HepG2 (cell line): ENCODE measurements around the gene PERCC1. TPM values are rescaled to one million over a fixed set of nuclear protein-coding genes. Genes with fewer than 3 reads are reported as not detected.
A peak's percentile ranks its signal among the peaks of the same experiment; 100 is the strongest.

Experiments used
- ESRRA ChIP-seq: sonication (generic); formaldehyde crosslinking; IDR thresholded peaks from 2 replicates; pipeline ENCODE4 v1.5.1; 2020; ENCODE audit warnings: mild to moderate bottlenecking, low read depth, missing genetic modification reagents
- HDAC6 ChIP-seq: fragments of 200-600 bp; sonication (generic); IDR thresholded peaks from 2 replicates; pipeline ENCODE4 v1.7.0; 2017; ENCODE audit warnings: mild to moderate bottlenecking, antibody characterized with exemption, low read length, low read depth
- KLF15 ChIP-seq: sonication (generic); formaldehyde crosslinking; IDR thresholded peaks from 2 replicates; pipeline ENCODE4 v1.8.1; 2023; ENCODE audit warnings: borderline replicate concordance, mild to moderate bottlenecking, inconsistent platforms, missing genetic modification reagents, mixed read lengths
- MAFG ChIP-seq: sonication (generic); formaldehyde crosslinking; IDR thresholded peaks from 2 replicates; pipeline ENCODE4 v1.5.1; 2020; ENCODE audit warnings: mild to moderate bottlenecking, missing genetic modification reagents
- PAWR ChIP-seq: sonication (generic); formaldehyde crosslinking; IDR thresholded peaks from 2 replicates; pipeline ENCODE4 v1.4.0; 2020; ENCODE audit warnings: missing genetic modification reagents, mild to moderate bottlenecking, borderline replicate concordance
- PHF21A ChIP-seq: sonication (generic); formaldehyde crosslinking; IDR thresholded peaks from 2 replicates; pipeline ENCODE4 v1.5.0; 2020; ENCODE audit warnings: mild to moderate bottlenecking, missing genetic modification reagents
- TAF1 ChIP-seq: sonication (generic); formaldehyde crosslinking; IDR thresholded peaks from 2 replicates; pipeline ENCODE4 v1.4.0; 2020; ENCODE audit warnings: missing genetic modification reagents
- TARDBP ChIP-seq: sonication (generic); formaldehyde crosslinking; IDR thresholded peaks from 2 replicates; pipeline ENCODE4 v1.8.0; 2022; ENCODE audit warnings: mild to moderate bottlenecking, missing genetic modification reagents
- TOE1 ChIP-seq: sonication (generic); formaldehyde crosslinking; IDR thresholded peaks from 2 replicates; pipeline ENCODE4 v1.4.0; 2020; ENCODE audit warnings: mild to moderate bottlenecking, missing genetic modification reagents
- ZKSCAN5 ChIP-seq: sonication (generic); formaldehyde crosslinking; IDR thresholded peaks from 2 replicates; pipeline ENCODE4 v1.5.1; 2020; ENCODE audit warnings: mild to moderate bottlenecking, missing genetic modification reagents
- ZMYM3 ChIP-seq: sonication (generic); formaldehyde crosslinking; IDR thresholded peaks from 2 replicates; pipeline ENCODE4 v1.5.1; 2020; ENCODE audit warnings: mild to moderate bottlenecking, missing genetic modification reagents
- ZNF10 ChIP-seq: sonication (generic); formaldehyde crosslinking; IDR thresholded peaks from 2 replicates; pipeline ENCODE4 v1.4.0; 2020; ENCODE audit warnings: mild to moderate bottlenecking, low read depth, missing genetic modification reagents, borderline replicate concordance
- ZNF530 ChIP-seq: sonication (generic); formaldehyde crosslinking; IDR thresholded peaks from 2 replicates; pipeline ENCODE4 v1.5.0; 2020; ENCODE audit warnings: low read depth, mild to moderate bottlenecking, missing genetic modification reagents
- ZNF660 ChIP-seq: sonication (generic); formaldehyde crosslinking; IDR thresholded peaks from 2 replicates; pipeline ENCODE4 v1.5.1; 2020; ENCODE audit warnings: mild to moderate bottlenecking, low read depth, missing genetic modification reagents, borderline replicate concordance
- ZNF747 ChIP-seq: sonication (generic); formaldehyde crosslinking; IDR thresholded peaks from 2 replicates; pipeline ENCODE4 v1.8.1; 2023; ENCODE audit warnings: missing genetic modification reagents, mild to moderate bottlenecking, borderline replicate concordance
- polyA plus RNA-seq, 8 experiments: library from polyadenylated mRNA; depleted of rRNA in 3 of 8; stranded (reverse) in 7 of 8; unstranded in 1 of 8; fragments of >200 nt; fragmentation: Illumina TruSeq in 4 of 8; extraction: Trizol in 4 of 8; gene quantifications; 2 replicates each; pipeline versions ENCODE4 v1.2.1 to v1.2.3, GENCODE V29; 2011 to 2016; ENCODE audit warnings: low read depth in 4 of 8, missing spikeins in 1 of 8, mixed read lengths in 1 of 8; ENCODE audit not compliant: insufficient read depth in 1 of 8
- total RNA-seq, 5 experiments: library from RNA; depleted of rRNA; stranded (reverse); fragments of >200 nt; fragmentation: Illumina TruSeq; extraction: Trizol; gene quantifications; 2 replicates each; pipeline ENCODE4 v1.2.3, GENCODE V29; 2016; ENCODE audit warnings: low read depth in 1 of 5
- TF ChIP-seq, protein P1 (sequence below): sonication (generic); formaldehyde crosslinking; IDR thresholded peaks from 2 replicates; pipeline ENCODE4 v1.5.0; 2020; ENCODE audit warnings: mild to moderate bottlenecking, missing genetic modification reagents, borderline replicate concordance
- TF ChIP-seq, protein P2 (sequence below), 2 experiments: fragments of 450-650 bp in 1 of 2; sonication (generic) in 1 of 2; formaldehyde crosslinking; IDR thresholded peaks; 2 replicates each; pipeline versions ENCODE4 v1.5.0 to v1.8.0; 2020 to 2022; ENCODE audit warnings: mild to moderate bottlenecking in 1 of 2, missing genetic modification reagents in 1 of 2
- TF ChIP-seq, protein P3 (sequence below): sonication (generic); formaldehyde crosslinking; IDR thresholded peaks from 2 replicates; pipeline ENCODE4 v1.4.0; 2020; ENCODE audit warnings: missing genetic modification reagents
- TF ChIP-seq, protein P4 (sequence below): sonication (generic); formaldehyde crosslinking; IDR thresholded peaks from 2 replicates; pipeline ENCODE4 v1.4.0; 2020; ENCODE audit warnings: missing genetic modification reagents

The PERCC1 gene
- total and polyA plus RNA-seq, 2 of the 13 experiments (the other 11 are each of a cell fraction or from before 2014, with no cell fraction given): 0.15 TPM; not detected in 1

DNA sequence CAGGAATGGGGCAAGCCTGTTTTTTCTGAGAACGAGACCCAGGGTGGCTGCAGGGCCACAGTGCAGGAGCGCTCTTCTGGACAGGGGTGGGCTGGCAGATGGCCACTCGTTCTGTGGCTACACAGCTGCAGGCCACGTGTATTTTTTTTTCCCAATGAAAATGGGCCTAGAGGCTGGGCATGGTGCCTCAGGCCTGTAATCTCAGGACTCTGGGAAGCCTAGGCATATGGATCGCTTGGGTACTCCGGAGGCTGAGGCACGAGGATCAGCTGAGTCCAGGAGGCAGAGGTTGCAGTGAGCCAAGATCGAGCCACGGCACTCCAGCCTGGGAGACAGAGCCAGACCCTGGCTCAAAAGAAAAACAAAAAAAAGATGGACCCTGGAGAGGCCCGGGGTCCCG, 23.1 kb upstream of the PERCC1 start (continued):
- TF ChIP-seq ZNF660 (no peak), ZNF530 (CRISPR knock-in tag) (no peak), PHF21A (CRISPR knock-in tag) (no peak), PAWR (CRISPR knock-in tag) (no peak), ESRRA (no peak), ZKSCAN5 (CRISPR knock-in tag) (no peak), TAF1 (CRISPR knock-in tag) (no peak), HDAC6 (no peak), TARDBP (no peak), ZMYM3 (CRISPR knock-in tag) (peak; percentile 50; the same call in 1 of the 2 replicates), ZNF10 (CRISPR knock-in tag) (no peak), KLF15 (CRISPR knock-in tag) (no peak), ZNF747 (no peak), MAFG (no peak), TOE1 (no peak)
- TF ChIP-seq, protein P1, sequence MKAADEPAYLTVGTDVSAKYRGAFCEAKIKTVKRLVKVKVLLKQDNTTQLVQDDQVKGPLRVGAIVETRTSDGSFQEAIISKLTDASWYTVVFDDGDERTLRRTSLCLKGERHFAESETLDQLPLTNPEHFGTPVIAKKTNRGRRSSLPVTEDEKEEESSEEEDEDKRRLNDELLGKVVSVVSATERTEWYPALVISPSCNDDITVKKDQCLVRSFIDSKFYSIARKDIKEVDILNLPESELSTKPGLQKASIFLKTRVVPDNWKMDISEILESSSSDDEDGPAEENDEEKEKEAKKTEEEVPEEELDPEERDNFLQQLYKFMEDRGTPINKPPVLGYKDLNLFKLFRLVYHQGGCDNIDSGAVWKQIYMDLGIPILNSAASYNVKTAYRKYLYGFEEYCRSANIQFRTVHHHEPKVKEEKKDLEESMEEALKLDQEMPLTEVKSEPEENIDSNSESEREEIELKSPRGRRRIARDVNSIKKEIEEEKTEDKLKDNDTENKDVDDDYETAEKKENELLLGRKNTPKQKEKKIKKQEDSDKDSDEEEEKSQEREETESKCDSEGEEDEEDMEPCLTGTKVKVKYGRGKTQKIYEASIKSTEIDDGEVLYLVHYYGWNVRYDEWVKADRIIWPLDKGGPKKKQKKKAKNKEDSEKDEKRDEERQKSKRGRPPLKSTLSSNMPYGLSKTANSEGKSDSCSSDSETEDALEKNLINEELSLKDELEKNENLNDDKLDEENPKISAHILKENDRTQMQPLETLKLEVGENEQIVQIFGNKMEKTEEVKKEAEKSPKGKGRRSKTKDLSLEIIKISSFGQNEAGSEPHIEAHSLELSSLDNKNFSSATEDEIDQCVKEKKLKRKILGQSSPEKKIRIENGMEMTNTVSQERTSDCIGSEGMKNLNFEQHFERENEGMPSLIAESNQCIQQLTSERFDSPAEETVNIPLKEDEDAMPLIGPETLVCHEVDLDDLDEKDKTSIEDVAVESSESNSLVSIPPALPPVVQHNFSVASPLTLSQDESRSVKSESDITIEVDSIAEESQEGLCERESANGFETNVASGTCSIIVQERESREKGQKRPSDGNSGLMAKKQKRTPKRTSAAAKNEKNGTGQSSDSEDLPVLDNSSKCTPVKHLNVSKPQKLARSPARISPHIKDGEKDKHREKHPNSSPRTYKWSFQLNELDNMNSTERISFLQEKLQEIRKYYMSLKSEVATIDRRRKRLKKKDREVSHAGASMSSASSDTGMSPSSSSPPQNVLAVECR (CRISPR knock-in tag): no peak
- TF ChIP-seq, protein P2, sequence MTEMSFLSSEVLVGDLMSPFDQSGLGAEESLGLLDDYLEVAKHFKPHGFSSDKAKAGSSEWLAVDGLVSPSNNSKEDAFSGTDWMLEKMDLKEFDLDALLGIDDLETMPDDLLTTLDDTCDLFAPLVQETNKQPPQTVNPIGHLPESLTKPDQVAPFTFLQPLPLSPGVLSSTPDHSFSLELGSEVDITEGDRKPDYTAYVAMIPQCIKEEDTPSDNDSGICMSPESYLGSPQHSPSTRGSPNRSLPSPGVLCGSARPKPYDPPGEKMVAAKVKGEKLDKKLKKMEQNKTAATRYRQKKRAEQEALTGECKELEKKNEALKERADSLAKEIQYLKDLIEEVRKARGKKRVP (CRISPR knock-in tag; IDR thresholded peaks at IDR 0.05): no peak
- TF ChIP-seq, protein P3, sequence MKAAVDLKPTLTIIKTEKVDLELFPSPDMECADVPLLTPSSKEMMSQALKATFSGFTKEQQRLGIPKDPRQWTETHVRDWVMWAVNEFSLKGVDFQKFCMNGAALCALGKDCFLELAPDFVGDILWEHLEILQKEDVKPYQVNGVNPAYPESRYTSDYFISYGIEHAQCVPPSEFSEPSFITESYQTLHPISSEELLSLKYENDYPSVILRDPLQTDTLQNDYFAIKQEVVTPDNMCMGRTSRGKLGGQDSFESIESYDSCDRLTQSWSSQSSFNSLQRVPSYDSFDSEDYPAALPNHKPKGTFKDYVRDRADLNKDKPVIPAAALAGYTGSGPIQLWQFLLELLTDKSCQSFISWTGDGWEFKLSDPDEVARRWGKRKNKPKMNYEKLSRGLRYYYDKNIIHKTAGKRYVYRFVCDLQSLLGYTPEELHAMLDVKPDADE: no peak
- TF ChIP-seq, protein P4, sequence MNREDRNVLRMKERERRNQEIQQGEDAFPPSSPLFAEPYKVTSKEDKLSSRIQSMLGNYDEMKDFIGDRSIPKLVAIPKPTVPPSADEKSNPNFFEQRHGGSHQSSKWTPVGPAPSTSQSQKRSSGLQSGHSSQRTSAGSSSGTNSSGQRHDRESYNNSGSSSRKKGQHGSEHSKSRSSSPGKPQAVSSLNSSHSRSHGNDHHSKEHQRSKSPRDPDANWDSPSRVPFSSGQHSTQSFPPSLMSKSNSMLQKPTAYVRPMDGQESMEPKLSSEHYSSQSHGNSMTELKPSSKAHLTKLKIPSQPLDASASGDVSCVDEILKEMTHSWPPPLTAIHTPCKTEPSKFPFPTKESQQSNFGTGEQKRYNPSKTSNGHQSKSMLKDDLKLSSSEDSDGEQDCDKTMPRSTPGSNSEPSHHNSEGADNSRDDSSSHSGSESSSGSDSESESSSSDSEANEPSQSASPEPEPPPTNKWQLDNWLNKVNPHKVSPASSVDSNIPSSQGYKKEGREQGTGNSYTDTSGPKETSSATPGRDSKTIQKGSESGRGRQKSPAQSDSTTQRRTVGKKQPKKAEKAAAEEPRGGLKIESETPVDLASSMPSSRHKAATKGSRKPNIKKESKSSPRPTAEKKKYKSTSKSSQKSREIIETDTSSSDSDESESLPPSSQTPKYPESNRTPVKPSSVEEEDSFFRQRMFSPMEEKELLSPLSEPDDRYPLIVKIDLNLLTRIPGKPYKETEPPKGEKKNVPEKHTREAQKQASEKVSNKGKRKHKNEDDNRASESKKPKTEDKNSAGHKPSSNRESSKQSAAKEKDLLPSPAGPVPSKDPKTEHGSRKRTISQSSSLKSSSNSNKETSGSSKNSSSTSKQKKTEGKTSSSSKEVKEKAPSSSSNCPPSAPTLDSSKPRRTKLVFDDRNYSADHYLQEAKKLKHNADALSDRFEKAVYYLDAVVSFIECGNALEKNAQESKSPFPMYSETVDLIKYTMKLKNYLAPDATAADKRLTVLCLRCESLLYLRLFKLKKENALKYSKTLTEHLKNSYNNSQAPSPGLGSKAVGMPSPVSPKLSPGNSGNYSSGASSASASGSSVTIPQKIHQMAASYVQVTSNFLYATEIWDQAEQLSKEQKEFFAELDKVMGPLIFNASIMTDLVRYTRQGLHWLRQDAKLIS (CRISPR knock-in tag): no peak
